Neural progenitor cell (in vitro differentiated cells): ENCODE data around the gene FAM118B.

Source experiments
- CTCF ChIP-seq: fragments of 200-600 bp; sonication (generic); IDR thresholded peaks from 2 replicates; pipeline ENCODE4 v1.5.1; 2017; ENCODE audit warnings: antibody characterized with exemption, mild to moderate bottlenecking
- EZH2 ChIP-seq: fragments of 200-600 bp; sonication (generic); IDR thresholded peaks from 2 replicates; pipeline ENCODE4 v1.6.1; 2017; ENCODE audit warnings: antibody characterized with exemption, mild to moderate bottlenecking, moderate library complexity

- no peak for TF ChIP-seq CTCF
- no peak for TF ChIP-seq EZH2
These were observed 45.6 kb downstream of the FAM118B start for GRCh38 chr11:126257144-126257543.
